Measurements from ENCODE around the gene INAFM2. TPM values are rescaled to one million over a fixed set of nuclear protein-coding genes. Genes with fewer than 3 reads are reported as not detected.

INAFM2 gene
- total and polyA plus RNA-seq, 10 donors = 7.4 to 29.6 (median 18.7) TPM

- WGBS, 5 donors = 9 to 32% (median 10%) methylated on average over 9 to 91 of the region's 91 CpGs
- peak overlapping the region in 7 of 8 donors; percentile 58 to 87 (median 75) for H3K27ac ChIP-seq
These were observed 44.5 kb downstream of the INAFM2 start for GRCh38 chr15:40367686-40368611.

DNA sequence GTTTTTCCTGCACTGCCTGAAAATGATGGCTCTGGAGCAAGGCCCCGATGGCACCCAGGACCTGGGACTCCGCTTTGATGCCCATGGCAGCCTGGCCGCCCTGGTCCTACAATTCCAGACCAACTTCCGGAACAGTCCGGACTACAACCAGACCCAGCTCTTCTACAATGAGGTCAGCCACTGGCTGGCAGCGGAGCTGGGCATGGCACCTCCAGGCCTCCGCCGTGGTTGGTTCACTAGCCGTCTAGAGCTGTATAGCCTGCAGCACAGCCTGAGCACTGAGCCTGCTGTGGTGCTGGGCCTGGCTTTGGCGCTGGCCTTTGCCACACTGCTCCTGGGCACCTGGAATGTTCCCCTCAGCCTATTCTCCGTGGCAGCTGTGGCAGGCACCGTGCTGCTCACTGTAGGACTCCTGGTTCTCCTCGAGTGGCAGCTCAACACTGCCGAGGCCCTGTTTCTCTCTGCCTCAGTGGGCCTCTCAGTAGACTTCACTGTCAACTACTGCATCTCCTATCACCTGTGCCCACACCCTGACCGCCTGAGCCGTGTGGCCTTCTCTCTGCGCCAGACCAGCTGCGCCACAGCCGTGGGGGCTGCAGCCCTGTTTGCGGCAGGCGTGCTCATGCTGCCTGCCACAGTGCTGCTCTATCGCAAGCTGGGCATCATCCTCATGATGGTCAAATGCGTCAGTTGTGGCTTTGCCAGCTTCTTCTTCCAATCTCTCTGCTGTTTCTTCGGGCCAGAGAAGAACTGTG, 45.4 kb downstream of the INAFM2 start:
- intact Hi-C loops (cut with DNase I; ENCODE audit: low total_unique reads) = loop anchor here (10.0 kb wide), 1 partner anchor 46 kb away; no protein-coding TSS in a partner anchor
- Histone ChIP-seq H3K9me3 (no peaks in the 10 kb centered on the region), H3K36me3 (no peaks in the 10 kb centered on the region), H3K4me1 (peaks cover 12 to 50% (median 30%) of the 10 kb centered on the region in 6 donors), H3K4me3 (peak overlapping the region in 2 of 8 donors; percentile 56 to 76), H3K27ac (peak overlapping the region in 2 of 8 donors; percentile 83 to 87), H3K27me3 (replicated peaks in 1 of 7) (no peaks in the 10 kb centered on the region)
- no peak for TF ChIP-seq POLR2A (IDR thresholded peaks at IDR 0.05)
- TF ChIP-seq POLR2AphosphoS5 (IDR thresholded peaks at IDR 0.05) = no peak
- no peak for TF ChIP-seq CTCF (IDR thresholded peaks at IDR 0.05 in 8 of 11, conservative IDR thresholded peaks at IDR 0.05 in 3 of 11)
- DNase-seq = peak; percentile 82
- WGBS, 5 donors = 93 to 98% (median 95%) methylated on average over 21 to 24 of the region's 24 CpGs

More at GRCh38 chr15:40367686-40368611, 44.5 kb downstream of the INAFM2 start:
- TF ChIP-seq POLR2AphosphoS5 (IDR thresholded peaks at IDR 0.05) (peak; percentile 63 to 85 (median 74)), CTCF (IDR thresholded peaks at IDR 0.05 in 8 of 11, conservative IDR thresholded peaks at IDR 0.05 in 3 of 11) (peak; percentile 75 to 98 (median 94)), POLR2A (IDR thresholded peaks at IDR 0.05) (no peak)
- Histone ChIP-seq H3K4me3 (peak overlapping the region; percentile 4 to 76 (median 49)), H3K27me3 (replicated peaks in 1 of 7) (no peaks in the 10 kb centered on the region), H3K9me3 (no peaks in the 10 kb centered on the region), H3K36me3 (no peaks in the 10 kb centered on the region), H3K4me1 (peaks cover 12 to 44% (median 27%) of the 10 kb centered on the region in 6 donors)
- peak; percentile 98 for DNase-seq
- intact Hi-C loops (cut with DNase I; ENCODE audit: low total_unique reads) = loop anchor here (10.0 kb wide), 1 partner anchor 47 kb away; no protein-coding TSS in a partner anchor

GRCh38 chr15:40369474-40369869, 46.0 kb downstream of the INAFM2 start:
- TF ChIP-seq POLR2AphosphoS5 (IDR thresholded peaks at IDR 0.05) = no peak
- TF ChIP-seq CTCF (IDR thresholded peaks at IDR 0.05 in 8 of 11, conservative IDR thresholded peaks at IDR 0.05 in 3 of 11) = no peak
- no peak for TF ChIP-seq POLR2A (IDR thresholded peaks at IDR 0.05)
- Histone ChIP-seq H3K27ac (no peak overlapping the region), H3K4me1 (peaks cover 12 to 50% (median 30%) of the 10 kb centered on the region in 6 donors), H3K4me3 (no peak overlapping the region), H3K27me3 (replicated peaks in 1 of 7) (no peaks in the 10 kb centered on the region), H3K36me3 (no peaks in the 10 kb centered on the region), H3K9me3 (no peaks in the 10 kb centered on the region)
- 93 to 98% (median 94%) methylated on average over 8 to 10 of the region's 10 CpGs for WGBS, 5 donors
- intact Hi-C loops (cut with DNase I; ENCODE audit: low total_unique reads) = loop anchor here (10.0 kb wide), 1 partner anchor 45 kb away; no protein-coding TSS in a partner anchor
- DNase-seq = no peak
